Measurements from ENCODE around the gene C10orf105. TPM values are rescaled to one million over a fixed set of nuclear protein-coding genes. Genes with fewer than 3 reads are reported as not detected.

C10orf105 gene
- total RNA-seq, 2 experiments from 2014 or later, result 0.09 to 0.15 TPM

DNA sequence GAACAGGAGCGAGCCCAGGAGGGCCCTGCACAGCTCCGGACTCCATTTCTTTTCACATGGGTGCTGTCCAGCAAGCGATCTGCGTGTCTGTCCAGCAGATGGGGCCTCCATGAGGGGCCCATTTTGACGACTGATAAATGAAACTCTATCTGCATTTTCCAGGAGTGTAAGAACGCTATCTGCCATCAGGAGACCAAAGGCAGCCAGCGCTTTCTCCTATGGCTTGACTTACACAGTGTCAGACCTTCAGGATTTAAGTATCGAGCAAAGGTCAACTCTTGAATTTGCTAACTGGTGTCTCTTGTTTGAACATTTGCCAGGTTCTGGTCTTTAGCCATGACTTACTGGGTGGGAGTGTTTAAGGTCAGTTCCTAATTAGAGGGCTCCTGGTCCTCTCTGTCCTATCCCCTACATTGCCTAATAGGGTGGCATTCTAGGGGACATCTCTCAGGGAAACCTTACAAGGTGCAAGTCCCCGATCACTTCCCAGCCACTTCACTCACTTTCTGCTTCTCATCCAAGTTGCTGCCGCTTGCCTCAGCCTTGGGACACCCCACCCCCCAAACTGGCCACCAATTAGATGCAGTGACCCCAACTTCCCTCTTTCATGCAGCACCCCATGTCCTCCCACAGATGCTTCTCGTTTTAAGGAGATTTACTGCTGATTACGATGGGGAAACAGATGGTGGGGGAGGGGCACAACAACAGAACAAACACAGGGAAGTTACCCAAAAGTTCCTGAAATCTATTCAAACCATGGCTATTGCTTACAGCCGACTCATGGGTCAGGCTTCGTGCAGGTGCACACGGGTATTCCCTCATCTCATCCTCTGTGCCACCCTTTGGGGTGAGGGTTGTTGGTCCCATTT lies 33.7 kb upstream of the C10orf105 start:
- no TSS peak for BruUV-seq (replicated peaks)
- Histone ChIP-seq H3K27ac (ENCODE audit: low read depth, low read length, poor library complexity, severe bottlenecking) (peak overlapping the region; percentile 64), H3K4me2 (ENCODE audit: low read length) (peak overlapping the region; percentile 50), H3K4me1 (ENCODE audit: insufficient read depth, low read length, poor library complexity, severe bottlenecking) (peaks cover 78% of the 10 kb centered on the region), H3K9me2 (ENCODE audit: insufficient read depth, low read length) (no peaks in the 10 kb centered on the region), H3K4me3 (ENCODE audit: low read depth, low read length, poor library complexity, severe bottlenecking) (no peak overlapping the region), H2AFZ (ENCODE audit: low read length) (peak overlapping the region; percentile 37; the same call in 1 of the 2 replicates), H3K9me3 (ENCODE audit: low read length) (no peaks in the 10 kb centered on the region), H3K79me2 (ENCODE audit: insufficient read depth, low read depth, low read length) (no peaks in the 10 kb centered on the region), H4K20me1 (ENCODE audit: insufficient read depth, low read length) (no peaks in the 10 kb centered on the region), H3K36me3 (ENCODE audit: insufficient read depth, low read length) (no peaks in the 10 kb centered on the region)
- TF ChIP-seq EZH2phosphoT487 (IDR thresholded peaks at IDR 0.05; ENCODE audit: borderline replicate concordance, low read depth, low read length) (no peak), CTCF (conservative IDR thresholded peaks at IDR 0.05; ENCODE audit: low read length) (no peak)
- POLR2A ChIA-PET, result interaction anchor here (1.2 to 1.7 kb wide), 2 partner anchors 16 to 25 kb away, joined by 3 read pairs; no protein-coding TSS in a partner anchor
- intact Hi-C loops (cut with micrococcal nuclease; ENCODE audit: unreplicated experiment), result no loop called here
- CTCF ChIA-PET (ENCODE audit: unreplicated experiment), result no interaction called here
- DNase-seq (ENCODE audit: low spot score), result no peak

DNA sequence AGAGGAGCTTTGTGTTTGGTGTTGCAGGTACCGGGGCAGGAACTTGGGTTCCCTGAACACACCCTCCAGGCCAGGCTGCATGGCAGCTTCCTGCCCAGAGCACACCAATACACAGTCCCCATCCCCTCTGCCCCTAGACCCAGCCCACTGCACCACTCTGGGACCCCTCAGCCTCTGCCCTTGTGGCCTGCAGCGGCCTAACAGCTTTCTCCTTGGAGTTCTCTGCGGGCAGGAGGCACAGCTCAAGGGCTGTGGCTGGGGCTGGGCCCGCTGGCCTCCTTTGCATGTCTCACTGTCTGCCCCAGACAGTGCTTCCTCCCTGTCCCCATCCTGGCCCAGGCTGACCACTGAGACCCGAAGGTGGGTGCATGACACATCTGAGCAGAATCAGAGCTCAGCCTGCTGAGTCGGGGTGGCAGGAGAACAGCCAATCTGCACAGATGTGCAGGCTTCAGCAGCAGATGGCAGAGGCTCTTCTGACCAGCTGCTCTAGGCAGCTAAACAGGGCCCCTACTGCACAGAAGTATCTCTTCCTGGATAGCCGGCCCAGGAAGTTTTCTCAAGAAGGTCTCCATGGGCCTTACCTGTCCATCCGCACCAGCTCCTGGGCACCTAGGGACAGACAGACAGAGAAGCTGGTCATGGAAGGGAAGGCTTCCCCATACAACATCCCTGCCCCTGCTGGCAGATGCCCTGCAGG lies 33.0 kb upstream of the C10orf105 start:
- no TSS peak for BruUV-seq (replicated peaks)
- Histone ChIP-seq H3K4me1 (ENCODE audit: insufficient read depth, low read length, poor library complexity, severe bottlenecking) (peaks cover 86% of the 10 kb centered on the region), H3K9me3 (ENCODE audit: low read length) (no peaks in the 10 kb centered on the region), H3K79me2 (ENCODE audit: insufficient read depth, low read depth, low read length) (no peaks in the 10 kb centered on the region), H3K36me3 (ENCODE audit: insufficient read depth, low read length) (no peaks in the 10 kb centered on the region), H3K4me3 (ENCODE audit: low read depth, low read length, poor library complexity, severe bottlenecking) (no peak overlapping the region), H4K20me1 (ENCODE audit: insufficient read depth, low read length) (no peaks in the 10 kb centered on the region), H2AFZ (ENCODE audit: low read length) (peak overlapping the region; percentile 37; the same call in 1 of the 2 replicates), H3K27ac (ENCODE audit: low read depth, low read length, poor library complexity, severe bottlenecking) (peak overlapping the region; percentile 64), H3K4me2 (ENCODE audit: low read length) (peak overlapping the region; percentile 50), H3K9me2 (ENCODE audit: insufficient read depth, low read length) (no peaks in the 10 kb centered on the region)
- ChIA-PET CTCF (ENCODE audit: unreplicated experiment) (interaction anchor here (0.9 to 1.3 kb wide), 3 partner anchors 16 to 107 kb away, joined by 3 to 5 read pairs (median 3); no protein-coding TSS in a partner anchor), POLR2A (interaction anchor here (0.9 to 1.7 kb wide), 4 partner anchors 16 to 24 kb away, joined by 3 to 4 read pairs (median 3); no protein-coding TSS in a partner anchor)
- intact Hi-C loops (cut with micrococcal nuclease; ENCODE audit: unreplicated experiment), result no loop called here
- TF ChIP-seq CTCF (conservative IDR thresholded peaks at IDR 0.05; ENCODE audit: low read length) (no peak), EZH2phosphoT487 (IDR thresholded peaks at IDR 0.05; ENCODE audit: borderline replicate concordance, low read depth, low read length) (no peak)
- DNase-seq (ENCODE audit: low spot score), result peak; percentile 72

Data from OCI-LY7 (cell line).